AG10803 (cell line): ENCODE data around the gene TAF11L14.

Source experiments
- DNase-seq: peaks from one replicate; pipeline ENCODE4 v3.0.0; 2010; ENCODE audit warnings: low read depth
- H3K4me3 ChIP-seq: 2 replicates; pipeline ENCODE4 v1.5.1; 2011; ENCODE audit warnings: mild to moderate bottlenecking, low read length, control low read depth
- TF ChIP-seq, protein P1 (sequence below): conservative IDR thresholded peaks from 2 replicates; pipeline ENCODE4 v1.5.1; 2011; ENCODE audit warnings: mild to moderate bottlenecking, low read length, control low read depth, inconsistent platforms

TAF11L14 gene

GRCh38 chr5:17670353-17670752 is 36.1 kb downstream of the TAF11L14 start:
- no peak for DNase-seq
- TF ChIP-seq, protein P1, sequence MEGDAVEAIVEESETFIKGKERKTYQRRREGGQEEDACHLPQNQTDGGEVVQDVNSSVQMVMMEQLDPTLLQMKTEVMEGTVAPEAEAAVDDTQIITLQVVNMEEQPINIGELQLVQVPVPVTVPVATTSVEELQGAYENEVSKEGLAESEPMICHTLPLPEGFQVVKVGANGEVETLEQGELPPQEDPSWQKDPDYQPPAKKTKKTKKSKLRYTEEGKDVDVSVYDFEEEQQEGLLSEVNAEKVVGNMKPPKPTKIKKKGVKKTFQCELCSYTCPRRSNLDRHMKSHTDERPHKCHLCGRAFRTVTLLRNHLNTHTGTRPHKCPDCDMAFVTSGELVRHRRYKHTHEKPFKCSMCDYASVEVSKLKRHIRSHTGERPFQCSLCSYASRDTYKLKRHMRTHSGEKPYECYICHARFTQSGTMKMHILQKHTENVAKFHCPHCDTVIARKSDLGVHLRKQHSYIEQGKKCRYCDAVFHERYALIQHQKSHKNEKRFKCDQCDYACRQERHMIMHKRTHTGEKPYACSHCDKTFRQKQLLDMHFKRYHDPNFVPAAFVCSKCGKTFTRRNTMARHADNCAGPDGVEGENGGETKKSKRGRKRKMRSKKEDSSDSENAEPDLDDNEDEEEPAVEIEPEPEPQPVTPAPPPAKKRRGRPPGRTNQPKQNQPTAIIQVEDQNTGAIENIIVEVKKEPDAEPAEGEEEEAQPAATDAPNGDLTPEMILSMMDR: no peak
- no peak overlapping the region for H3K4me3 ChIP-seq

DNA sequence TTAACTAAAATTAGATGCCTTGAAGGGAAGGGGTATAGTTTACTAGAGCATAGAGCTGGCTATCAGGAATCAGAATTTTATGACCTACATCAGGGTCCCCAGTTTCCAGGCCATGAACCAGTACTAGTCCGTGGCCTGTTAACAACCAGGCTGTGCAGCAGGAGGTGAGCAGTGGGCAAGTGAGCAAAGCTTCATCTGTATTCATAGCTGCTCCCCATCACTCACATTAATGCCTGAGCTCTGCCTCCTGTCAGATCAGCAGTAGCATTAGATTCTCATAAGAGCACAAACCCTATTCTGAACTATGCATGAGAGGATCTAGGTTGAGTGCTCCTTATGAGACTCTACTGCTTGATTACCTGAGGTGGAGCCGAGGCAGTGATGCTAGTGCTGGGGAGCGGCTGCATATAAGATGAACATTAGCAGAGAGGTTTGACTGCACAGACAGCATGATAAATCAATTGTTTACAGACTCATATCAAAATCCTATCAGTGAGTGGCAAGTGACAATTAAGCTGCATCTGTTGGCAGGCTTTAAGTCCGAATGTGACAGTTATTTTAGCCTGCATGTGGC is 44.6 kb downstream of the TAF11L14 start:
- DNase-seq: no peak
- no peak overlapping the region for H3K4me3 ChIP-seq
- TF ChIP-seq, protein P1: no peak

GRCh38 chr5:17679597-17680203 is 45.4 kb downstream of the TAF11L14 start:
- TF ChIP-seq, protein P1: no peak
- DNase-seq: no peak
- no peak overlapping the region for H3K4me3 ChIP-seq

DNA sequence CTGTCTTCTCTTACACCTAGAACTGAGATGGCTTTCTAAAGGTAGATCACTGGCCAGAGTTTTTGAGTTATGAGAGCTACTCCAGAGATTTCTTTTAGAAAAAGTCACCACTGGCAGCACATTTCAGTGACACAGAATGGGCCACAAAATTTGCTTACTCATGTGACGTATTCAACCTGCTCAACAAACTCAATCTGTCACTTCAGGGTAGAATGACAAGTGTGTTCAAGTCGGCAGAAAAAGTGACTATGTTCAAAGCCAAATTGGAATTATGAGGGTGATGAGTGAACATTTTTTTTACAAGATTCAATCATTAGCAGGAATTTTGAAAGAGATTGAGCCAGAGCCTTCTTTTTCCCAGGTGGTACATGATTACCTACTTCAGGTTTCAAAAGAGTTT is 46.5 kb downstream of the TAF11L14 start:
- TF ChIP-seq, protein P1: no peak
- no peak overlapping the region for H3K4me3 ChIP-seq
- no peak for DNase-seq
